HEK293 (cell line): ENCODE measurements around the gene LRP8.
A peak's percentile ranks its signal among the peaks of the same experiment; 100 is the strongest.

ENCODE experiments used
- CTCF ChIA-PET: fragments of 350-600 bp; formaldehyde crosslinking; extraction: SDS; loops from one replicate; lab custom pipeline; 2021; ENCODE audit warnings: antibody characterized with exemption; lab: Yijun Ruan, JAX
- POLR2A ChIA-PET: fragments of 300-600 bp; formaldehyde crosslinking; extraction: SDS; loops from one replicate; lab custom pipeline; 2020; ENCODE audit warnings: antibody characterized with exemption, inconsistent platforms; lab: Yijun Ruan, JAX
- H3K27ac ChIP-seq: fragments of 200-500 bp; sonication (Bioruptor generic); 2 replicates; pipeline ENCODE4 v1.5.1; 2014; ENCODE audit warnings: low read depth, low read length, control low read depth, inconsistent platforms; ENCODE audit errors: extremely low read depth
- H3K36me3 ChIP-seq, 2 experiments: fragments of 200-500 bp in 1 of 2; sonication (Bioruptor generic) in 1 of 2; 1 replicate in 1 of 2; 2 replicates in 1 of 2; pipeline ENCODE4 v1.5.1; 2014 to 2017; ENCODE audit warnings: inconsistent platforms in 2 of 2, low read length in 2 of 2; ENCODE audit not compliant: control insufficient read depth in 2 of 2, insufficient read depth in 1 of 2
- H3K4me1 ChIP-seq: fragments of 200-500 bp; sonication (Bioruptor generic); 2 replicates; pipeline ENCODE4 v1.5.1; 2014; ENCODE audit warnings: mild to moderate bottlenecking, low read length, inconsistent platforms; ENCODE audit not compliant: control insufficient read depth, insufficient read depth
- H3K4me3 ChIP-seq: 2 replicates; pipeline ENCODE4 v1.5.1; 2011; ENCODE audit warnings: low read depth, mild to moderate bottlenecking, control low read depth, low read length, moderate library complexity
- H3K9me3 ChIP-seq: fragments of 200-500 bp; sonication (Bioruptor generic); 2 replicates; pipeline ENCODE4 v1.5.1; 2014; ENCODE audit warnings: low read depth, low read length, inconsistent platforms; ENCODE audit not compliant: control insufficient read depth, insufficient read depth
- ATF2 ChIP-seq: fragments of 450-650 bp; formaldehyde crosslinking; IDR thresholded peaks from 2 replicates; pipeline ENCODE4 v1.5.1; 2016; ENCODE audit warnings: missing biosample characterization, missing genetic modification characterization, low read depth
- GLIS1 ChIP-seq: fragments of 450-650 bp; formaldehyde crosslinking; IDR thresholded peaks from 2 replicates; pipeline ENCODE4 v1.5.1; 2016; ENCODE audit warnings: missing biosample characterization, missing genetic modification characterization
- GLIS2 ChIP-seq: fragments of 450-650 bp; formaldehyde crosslinking; IDR thresholded peaks from 2 replicates; pipeline ENCODE4 v1.5.1; 2016; ENCODE audit warnings: missing biosample characterization, missing genetic modification characterization
- KLF1 ChIP-seq: fragments of 450-650 bp; formaldehyde crosslinking; IDR thresholded peaks from 2 replicates; pipeline ENCODE4 v1.5.1; 2016; ENCODE audit warnings: missing biosample characterization, missing genetic modification characterization
- SCRT2 ChIP-seq: fragments of 450-650 bp; formaldehyde crosslinking; IDR thresholded peaks from 2 replicates; pipeline ENCODE4 v1.5.1; 2016; ENCODE audit warnings: missing biosample characterization, missing genetic modification characterization
- SP2 ChIP-seq: fragments of 450-650 bp; formaldehyde crosslinking; IDR thresholded peaks from 2 replicates; pipeline ENCODE4 v1.5.1; 2016; ENCODE audit warnings: missing biosample characterization, missing genetic modification characterization
- WT1 ChIP-seq: fragments of 450-650 bp; formaldehyde crosslinking; IDR thresholded peaks from 2 replicates; pipeline ENCODE4 v1.5.1; 2016; ENCODE audit warnings: missing biosample characterization, missing genetic modification characterization
- ZEB2 ChIP-seq: fragments of 450-650 bp; formaldehyde crosslinking; IDR thresholded peaks from 2 replicates; pipeline ENCODE4 v1.5.1; 2016; ENCODE audit warnings: missing biosample characterization, missing genetic modification characterization
- ZFP41 ChIP-seq: fragments of 450-650 bp; formaldehyde crosslinking; IDR thresholded peaks from 2 replicates; pipeline ENCODE4 v1.5.1; 2016; ENCODE audit warnings: missing biosample characterization, missing genetic modification characterization, borderline replicate concordance
- ZNF112 ChIP-seq: fragments of 450-650 bp; formaldehyde crosslinking; IDR thresholded peaks from 2 replicates; pipeline ENCODE4 v1.5.0; 2017; ENCODE audit warnings: missing biosample characterization, missing genetic modification characterization
- ZNF23 ChIP-seq: fragments of 450-650 bp; formaldehyde crosslinking; IDR thresholded peaks from 2 replicates; pipeline ENCODE4 v1.5.1; 2016; ENCODE audit warnings: missing biosample characterization, missing genetic modification characterization, borderline replicate concordance
- ZNF274 ChIP-seq, 2 experiments: fragments of 200-500 bp in 1 of 2; fragments of 450-650 bp in 1 of 2; sonication (Bioruptor generic) in 1 of 2; formaldehyde crosslinking in 1 of 2; IDR thresholded peaks; 2 replicates each; pipeline versions ENCODE4 v1.5.1 to v1.6.1; 2014 to 2016; ENCODE audit warnings: borderline replicate concordance in 1 of 2, inconsistent platforms in 1 of 2, low read length in 1 of 2, missing biosample characterization in 1 of 2, missing genetic modification characterization in 1 of 2
- ZNF302 ChIP-seq: fragments of 450-650 bp; formaldehyde crosslinking; IDR thresholded peaks from 2 replicates; pipeline ENCODE4 v1.5.1; 2016; ENCODE audit warnings: missing biosample characterization, missing genetic modification characterization, low read depth
- ZNF324 ChIP-seq: fragments of 450-650 bp; formaldehyde crosslinking; IDR thresholded peaks from 2 replicates; pipeline ENCODE4 v1.5.1; 2016; ENCODE audit warnings: missing biosample characterization, missing genetic modification characterization
- ZNF398 ChIP-seq: fragments of 450-650 bp; formaldehyde crosslinking; IDR thresholded peaks from 2 replicates; pipeline ENCODE4 v1.5.1; 2017; ENCODE audit warnings: missing biosample characterization, missing genetic modification characterization
- ZNF513 ChIP-seq: fragments of 450-650 bp; IDR thresholded peaks from 2 replicates; pipeline ENCODE4 v1.5.1; 2018; ENCODE audit warnings: missing biosample characterization, missing genetic modification characterization
- ZNF530 ChIP-seq: fragments of 450-650 bp; formaldehyde crosslinking; IDR thresholded peaks from 2 replicates; pipeline ENCODE4 v1.5.1; 2016; ENCODE audit warnings: low read depth, missing biosample characterization, missing genetic modification characterization
- ZNF558 ChIP-seq: fragments of 450-650 bp; formaldehyde crosslinking; IDR thresholded peaks from 2 replicates; pipeline ENCODE4 v1.5.1; 2016; ENCODE audit warnings: missing biosample characterization, missing genetic modification characterization
- ZNF571 ChIP-seq: fragments of 450-650 bp; formaldehyde crosslinking; IDR thresholded peaks from 2 replicates; pipeline ENCODE4 v1.5.0; 2017; ENCODE audit warnings: missing biosample characterization, missing genetic modification characterization
- ZNF580 ChIP-seq: fragments of 450-650 bp; formaldehyde crosslinking; IDR thresholded peaks from 2 replicates; pipeline ENCODE4 v1.5.1; 2016; ENCODE audit warnings: missing biosample characterization, missing genetic modification characterization
- ZNF600 ChIP-seq: fragments of 450-650 bp; formaldehyde crosslinking; IDR thresholded peaks from 2 replicates; pipeline ENCODE4 v1.5.1; 2016; ENCODE audit warnings: missing biosample characterization, missing genetic modification characterization
- ZNF623 ChIP-seq: fragments of 450-650 bp; formaldehyde crosslinking; IDR thresholded peaks from 2 replicates; pipeline ENCODE4 v1.5.1; 2016; ENCODE audit warnings: missing biosample characterization, missing genetic modification characterization
- ZNF624 ChIP-seq: fragments of 450-650 bp; formaldehyde crosslinking; IDR thresholded peaks from 2 replicates; pipeline ENCODE4 v1.5.1; 2017; ENCODE audit warnings: missing biosample characterization, missing genetic modification characterization
- ZNF639 ChIP-seq: fragments of 450-650 bp; formaldehyde crosslinking; IDR thresholded peaks from 2 replicates; pipeline ENCODE4 v1.5.1; 2016; ENCODE audit warnings: missing biosample characterization, missing genetic modification characterization
- ZNF654 ChIP-seq: fragments of 450-650 bp; formaldehyde crosslinking; IDR thresholded peaks from 2 replicates; pipeline ENCODE4 v1.5.1; 2016; ENCODE audit warnings: low read depth, missing biosample characterization, missing genetic modification characterization
- ZNF785 ChIP-seq: fragments of 450-650 bp; formaldehyde crosslinking; IDR thresholded peaks from 2 replicates; pipeline ENCODE4 v1.5.1; 2016; ENCODE audit warnings: missing biosample characterization, missing genetic modification characterization
- ZNF837 ChIP-seq: fragments of 450-650 bp; formaldehyde crosslinking; IDR thresholded peaks from 2 replicates; pipeline ENCODE4 v1.5.1; 2016; ENCODE audit warnings: missing biosample characterization, missing genetic modification characterization

The LRP8 gene

GRCh38 chr1:53361541-53361961 lies 33.7 kb upstream of the LRP8 start:
- H3K4me1 ChIP-seq: no peaks in the 10 kb centered on the region
- ChIA-PET POLR2A (no interaction called here), CTCF (no interaction called here)
- H3K36me3 ChIP-seq: no peaks in the 10 kb centered on the region
- no peak overlapping the region for H3K4me3 ChIP-seq
- TF ChIP-seq GLIS2: no peak
- TF ChIP-seq ZNF324 (tag by site-specific recombination): no peak
- no peak for TF ChIP-seq ZNF398 (tag by site-specific recombination)
- no peak for TF ChIP-seq ZNF23 (tag by site-specific recombination)
- no peak for TF ChIP-seq ZNF558 (tag by site-specific recombination)
- no peak for TF ChIP-seq ATF2 (tag by site-specific recombination)
- no peak for TF ChIP-seq KLF1
- no peak for TF ChIP-seq ZNF571
- TF ChIP-seq ZNF274 (IDR thresholded peaks at IDR 0.05; ENCODE audit: low read length): no peak
- TF ChIP-seq ZNF274 (tag by site-specific recombination; IDR thresholded peaks at IDR 0.05; ENCODE audit: borderline replicate concordance): no peak
- no peak for TF ChIP-seq SP2 (tag by site-specific recombination)
- no peak for TF ChIP-seq ZNF639 (tag by site-specific recombination)
- no peak for TF ChIP-seq ZNF580 (tag by site-specific recombination)
- TF ChIP-seq ZNF112: no peak
- no peak for TF ChIP-seq ZNF654
- no peaks in the 10 kb centered on the region for H3K9me3 ChIP-seq
- no peak overlapping the region for H3K27ac ChIP-seq

GRCh38 chr1:53359934-53360276 lies 32.0 kb upstream of the LRP8 start:
- TF ChIP-seq ZNF623 (tag by site-specific recombination) (no peak), SCRT2 (tag by site-specific recombination) (peak; percentile 46; the same call in 1 of the 2 replicates)
- POLR2A ChIA-PET: no interaction called here
- H3K4me3 ChIP-seq: no peak overlapping the region
- H3K9me3 ChIP-seq: no peaks in the 10 kb centered on the region
- CTCF ChIA-PET: interaction anchor here (0.9 to 2.4 kb wide), 2 partner anchors 81 to 324 kb away, joined by 3 to 8 read pairs; no protein-coding TSS in a partner anchor
- no peaks in the 10 kb centered on the region for H3K36me3 ChIP-seq
- no peaks in the 10 kb centered on the region for H3K4me1 ChIP-seq
- H3K27ac ChIP-seq: no peak overlapping the region

GRCh38 chr1:53359225-53359933 lies 31.5 kb upstream of the LRP8 start:
- Histone ChIP-seq H3K4me3 (no peak overlapping the region), H3K27ac (no peak overlapping the region), H3K9me3 (no peaks in the 10 kb centered on the region), H3K36me3 (no peaks in the 10 kb centered on the region), H3K4me1 (no peaks in the 10 kb centered on the region)
- ChIA-PET POLR2A (no interaction called here), CTCF (interaction anchor here (0.9 to 2.4 kb wide), 3 partner anchors 35 to 325 kb away, joined by 3 to 8 read pairs (median 3); no protein-coding TSS in a partner anchor)
- TF ChIP-seq ZNF837 (tag by site-specific recombination) (no peak), ZEB2 (no peak), ZNF600 (tag by site-specific recombination) (no peak), ZNF785 (tag by site-specific recombination) (no peak), GLIS1 (no peak), ZNF624 (tag by site-specific recombination) (no peak), WT1 (tag by site-specific recombination) (no peak), ZNF530 (no peak), ZNF513 (tag by site-specific recombination) (no peak), SCRT2 (tag by site-specific recombination) (no peak), ZNF302 (tag by site-specific recombination) (no peak), ZFP41 (tag by site-specific recombination) (no peak)
